ENCODE results near the gene TCF23. TPM values are rescaled to one million over a fixed set of nuclear protein-coding genes. Genes with fewer than 3 reads are reported as not detected.

Gene TCF23
- total RNA-seq, 4 donors from 2014 or later = not detected

DNA sequence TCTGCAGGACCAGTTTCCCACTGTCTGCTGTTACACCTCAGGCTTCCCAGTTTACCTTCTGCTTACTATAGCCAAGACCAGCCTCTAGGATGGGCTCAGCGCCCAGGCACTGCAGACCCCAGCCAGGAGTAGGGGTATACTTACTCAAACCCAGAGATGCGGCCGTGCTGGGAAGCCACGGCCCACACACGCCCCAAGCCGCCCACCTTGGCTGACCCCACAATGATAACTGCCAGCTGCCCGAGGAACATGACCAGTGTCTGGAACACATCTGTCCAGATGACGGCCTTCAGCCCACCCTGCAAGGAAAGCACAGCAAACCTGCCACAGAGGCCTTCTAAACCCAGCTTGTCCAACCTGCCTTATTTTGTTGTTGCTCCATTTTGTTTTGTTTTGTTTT, 56.4 kb downstream of the TCF23 start:
- no peak overlapping the region for H3K4me3 ChIP-seq (ENCODE audit: low read depth, poor library complexity, severe bottlenecking)
- DNase-seq (ENCODE audit: low spot score in 2 of 2) = no peak
- TF ChIP-seq, protein P1, sequence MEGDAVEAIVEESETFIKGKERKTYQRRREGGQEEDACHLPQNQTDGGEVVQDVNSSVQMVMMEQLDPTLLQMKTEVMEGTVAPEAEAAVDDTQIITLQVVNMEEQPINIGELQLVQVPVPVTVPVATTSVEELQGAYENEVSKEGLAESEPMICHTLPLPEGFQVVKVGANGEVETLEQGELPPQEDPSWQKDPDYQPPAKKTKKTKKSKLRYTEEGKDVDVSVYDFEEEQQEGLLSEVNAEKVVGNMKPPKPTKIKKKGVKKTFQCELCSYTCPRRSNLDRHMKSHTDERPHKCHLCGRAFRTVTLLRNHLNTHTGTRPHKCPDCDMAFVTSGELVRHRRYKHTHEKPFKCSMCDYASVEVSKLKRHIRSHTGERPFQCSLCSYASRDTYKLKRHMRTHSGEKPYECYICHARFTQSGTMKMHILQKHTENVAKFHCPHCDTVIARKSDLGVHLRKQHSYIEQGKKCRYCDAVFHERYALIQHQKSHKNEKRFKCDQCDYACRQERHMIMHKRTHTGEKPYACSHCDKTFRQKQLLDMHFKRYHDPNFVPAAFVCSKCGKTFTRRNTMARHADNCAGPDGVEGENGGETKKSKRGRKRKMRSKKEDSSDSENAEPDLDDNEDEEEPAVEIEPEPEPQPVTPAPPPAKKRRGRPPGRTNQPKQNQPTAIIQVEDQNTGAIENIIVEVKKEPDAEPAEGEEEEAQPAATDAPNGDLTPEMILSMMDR (IDR thresholded peaks at IDR 0.05) = no peak
- no peak for TF ChIP-seq POLR2A (IDR thresholded peaks at IDR 0.05)
- 90 to 91% methylated on average over 8 of the region's 8 CpGs for WGBS, 2 donors
- intact Hi-C loops (cut with DNase I; ENCODE audit: low total_unique reads) = no loop called here

DNA sequence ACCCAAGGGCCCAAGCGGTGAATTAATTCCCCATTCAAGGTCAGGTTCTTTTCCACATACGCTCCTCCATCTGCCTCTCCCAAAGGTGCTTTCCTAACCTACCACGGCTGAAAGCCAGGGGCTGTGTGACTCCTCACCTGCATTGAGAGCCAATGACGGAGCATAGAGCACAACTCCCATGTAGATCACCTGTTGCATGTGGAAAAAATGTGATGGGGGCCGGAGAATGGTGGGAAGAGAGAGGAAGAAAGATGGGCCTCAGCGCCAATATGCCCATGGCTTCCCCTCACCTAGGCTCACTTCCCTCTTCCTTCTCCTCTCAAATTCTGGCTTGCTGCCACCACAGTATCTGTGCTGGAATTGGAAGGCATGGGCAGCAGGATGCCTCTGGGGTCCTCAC, 57.5 kb downstream of the TCF23 start:
- intact Hi-C loops (cut with DNase I; ENCODE audit: low total_unique reads) = no loop called here
- no peak for TF ChIP-seq POLR2A (IDR thresholded peaks at IDR 0.05)
- TF ChIP-seq, protein P1 (IDR thresholded peaks at IDR 0.05) = no peak
- no peak overlapping the region for H3K4me3 ChIP-seq (ENCODE audit: low read depth, poor library complexity, severe bottlenecking)
- no peak for DNase-seq (ENCODE audit: low spot score in 2 of 2)
- 96 to 97% methylated on average over 6 of the region's 6 CpGs for WGBS, 2 donors

Other genes with a start within 250 kb of the TCF23 start
- gene MAPRE3, start 178.4 kb upstream of the TCF23 start, total RNA-seq = 10 to 100 TPM; 23.8 to 63.6 (median 35.7) TPM
- gene TMEM214, start 116.0 kb upstream of the TCF23 start, total RNA-seq = 10 to 100 TPM; 30.3 to 43.9 (median 32.0) TPM
- 10 to 100 TPM in 3 of 4 donors, 1 to 10 TPM in 1; 9.4 to 17.0 (median 16.4) TPM for gene AGBL5, start 97.3 kb upstream of the TCF23 start, total RNA-seq
- gene OST4, start 77.3 kb upstream of the TCF23 start, total RNA-seq = 100 to 1,000 TPM; 144 to 236 (median 195) TPM
- 10 to 100 TPM in 1 of 4 donors, 1 to 10 TPM in 3; 3.6 to 17.9 (median 7.9) TPM for gene EMILIN1, start 70.4 kb upstream of the TCF23 start, total RNA-seq
- 10 to 100 TPM in 1 of 4 donors, 1 to 10 TPM in 3; 2.5 to 10.4 (median 3.3) TPM for gene KHK, start 62.2 kb upstream of the TCF23 start, total RNA-seq
- 1 to 10 TPM in 1 of 4 donors, under 1 TPM in 3; 0.34 to 2.1 (median 0.48) TPM for gene CGREF1, start 29.9 kb upstream of the TCF23 start, total RNA-seq
- under 1 TPM in 2 of 4 donors, not detected in 2; 0.57 to 0.94 TPM for gene ABHD1, start 25.2 kb upstream of the TCF23 start, total RNA-seq
- gene PREB, start 14.4 kb upstream of the TCF23 start, total RNA-seq = 10 to 100 TPM; 41.2 to 76.5 (median 53.5) TPM
- not detected for gene PRR30, start 9.6 kb upstream of the TCF23 start, total RNA-seq
- gene ATRAID, start 63.0 kb downstream of the TCF23 start, total RNA-seq = 100 to 1,000 TPM; 107 to 121 (median 114) TPM
- 10 to 100 TPM; 11.6 to 24.6 (median 17.0) TPM for gene SLC5A6, start 63.3 kb downstream of the TCF23 start, total RNA-seq
- gene CAD, start 68.4 kb downstream of the TCF23 start, total RNA-seq = 10 to 100 TPM in 3 of 4 donors, 1 to 10 TPM in 1; 9.0 to 28.8 (median 17.4) TPM
- under 1 TPM in 1 of 4 donors, not detected in 3; 0.15 TPM for gene SLC30A3, start 114.0 kb downstream of the TCF23 start, total RNA-seq
- not detected for gene DNAJC5G, start 126.4 kb downstream of the TCF23 start, total RNA-seq
- not detected for gene TRIM54, start 133.4 kb downstream of the TCF23 start, total RNA-seq
- gene UCN, start 159.4 kb downstream of the TCF23 start, total RNA-seq = 1 to 10 TPM in 2 of 4 donors, under 1 TPM in 1, not detected in 1; 0.84 to 8.8 (median 1.3) TPM
- 10 to 100 TPM; 27.2 to 44.8 (median 37.0) TPM for gene MPV17, start 174.1 kb downstream of the TCF23 start, total RNA-seq
- 100 to 1,000 TPM in 1 of 4 donors, 10 to 100 TPM in 3; 54.3 to 125 (median 62.9) TPM for gene GTF3C2, start 207.8 kb downstream of the TCF23 start, total RNA-seq
- 10 to 100 TPM; 49.3 to 64.3 (median 57.2) TPM for gene EIF2B4, start 221.3 kb downstream of the TCF23 start, total RNA-seq
- gene SNX17, start 221.6 kb downstream of the TCF23 start, total RNA-seq = 100 to 1,000 TPM in 1 of 4 donors, 10 to 100 TPM in 3; 72.3 to 101 (median 80.2) TPM
- 10 to 100 TPM in 3 of 4 donors, 1 to 10 TPM in 1; 8.3 to 14.9 (median 11.5) TPM for gene ZNF513, start 231.7 kb downstream of the TCF23 start, total RNA-seq

All from lower leg skin (tissue), 4 donors.